Caco-2 (cell line): ENCODE measurements around the gene EVA1A. TPM values are rescaled to one million over a fixed set of nuclear protein-coding genes. Genes with fewer than 3 reads are reported as not detected.

ENCODE experiments used
- BruUV-seq: library from RNA; stranded (reverse); fragments of 400-500 nt; replicated peaks from 2 replicates; lab custom pipeline; 2021; lab: Mats Ljungman, UMichigan
- CTCF ChIA-PET: fragments of 300-600 bp; sonication (Branson Sonifier 250); formaldehyde crosslinking; loops from one replicate; lab custom pipeline; 2022; ENCODE audit warnings: antibody characterized with exemption; lab: Charles Lee
- POLR2A ChIA-PET: fragments of 300-600 bp; sonication (Branson Sonifier 250); formaldehyde crosslinking; loops from one replicate; lab custom pipeline; 2022; ENCODE audit warnings: antibody characterized with exemption; lab: Charles Lee
- DNase-seq, 2 experiments: peaks; one replicate each; pipeline versions ENCODE4 v3.0.0 to v3.0.0-alpha.2; 2020 to 2022
- H3K27me3 ChIP-seq: replicated peaks from 2 replicates; pipeline ENCODE4 v1.6.0; 2011; ENCODE audit warnings: low read length; ENCODE audit not compliant: control insufficient read depth, insufficient read depth
- H3K36me3 ChIP-seq: 2 replicates; pipeline ENCODE4 v1.5.1; 2011; ENCODE audit warnings: low read length; ENCODE audit not compliant: control insufficient read depth, insufficient read depth
- H3K4me1 ChIP-seq: fragments of 250-450 bp; sonication (Bioruptor Pico); 2 replicates; pipeline ENCODE4 v1.5.1; 2020; ENCODE audit warnings: mild to moderate bottlenecking
- H3K4me3 ChIP-seq: 2 replicates; pipeline ENCODE4 v1.5.1; 2011; ENCODE audit warnings: low read depth, mild to moderate bottlenecking, control low read depth, low read length
- H3K9me3 ChIP-seq: fragments of 250-450 bp; sonication (Bioruptor Pico); 2 replicates; pipeline ENCODE4 v1.5.1; 2020; ENCODE audit warnings: mild to moderate bottlenecking, moderate library complexity
- H3K27ac Mint-ChIP-seq: one replicate; pipeline ENCODE4 v1.8.0; 2022; ENCODE audit warnings: mixed read lengths; ENCODE audit not compliant: unreplicated experiment
- H3K27me3 Mint-ChIP-seq: one replicate; pipeline ENCODE4 v1.8.0; 2022; ENCODE audit warnings: mixed read lengths; ENCODE audit not compliant: insufficient read depth, unreplicated experiment
- H3K36me3 Mint-ChIP-seq: one replicate; pipeline ENCODE4 v1.8.0; 2022; ENCODE audit warnings: mild to moderate bottlenecking, mixed read lengths; ENCODE audit not compliant: insufficient read depth, unreplicated experiment
- H3K4me1 Mint-ChIP-seq: one replicate; pipeline ENCODE4 v1.8.0; 2022; ENCODE audit warnings: low read depth, mixed read lengths; ENCODE audit not compliant: unreplicated experiment
- H3K4me3 Mint-ChIP-seq: one replicate; pipeline ENCODE4 v1.8.0; 2022; ENCODE audit warnings: mild to moderate bottlenecking, moderate library complexity, mixed read lengths; ENCODE audit not compliant: unreplicated experiment
- H3K9me3 Mint-ChIP-seq: one replicate; pipeline ENCODE4 v1.8.0; 2022; ENCODE audit warnings: mixed read lengths; ENCODE audit not compliant: unreplicated experiment
- intact Hi-C: fragments of 100-400 bp; cut with micrococcal nuclease; formaldehyde crosslinking; loops from one replicate; pipeline ENCODE4 v1.10.0; 2022; ENCODE audit not compliant: unreplicated experiment
- total RNA-seq: library from RNA; stranded (reverse); gene quantifications from 2 replicates; pipeline ENCODE4 v1.2.3, GENCODE V29; 2022
- TF ChIP-seq, protein P1 (sequence below), 2 experiments: fragments of 200-600 bp in 1 of 2; IDR thresholded peaks; 1 replicate in 1 of 2; 2 replicates in 1 of 2; pipeline versions ENCODE4 v1.5.1 to v1.8.0; 2011 to 2022; ENCODE audit warnings: antibody characterized with exemption in 1 of 2, control low read depth in 1 of 2, inconsistent platforms in 1 of 2, low read depth in 1 of 2, low read length in 1 of 2, mild to moderate bottlenecking in 1 of 2, moderate library complexity in 1 of 2; ENCODE audit not compliant: insufficient read depth in 1 of 2, severe bottlenecking in 1 of 2, unreplicated experiment in 1 of 2

Gene EVA1A
- total RNA-seq, 1 experiment from 2014 or later: 0.25 TPM

DNA sequence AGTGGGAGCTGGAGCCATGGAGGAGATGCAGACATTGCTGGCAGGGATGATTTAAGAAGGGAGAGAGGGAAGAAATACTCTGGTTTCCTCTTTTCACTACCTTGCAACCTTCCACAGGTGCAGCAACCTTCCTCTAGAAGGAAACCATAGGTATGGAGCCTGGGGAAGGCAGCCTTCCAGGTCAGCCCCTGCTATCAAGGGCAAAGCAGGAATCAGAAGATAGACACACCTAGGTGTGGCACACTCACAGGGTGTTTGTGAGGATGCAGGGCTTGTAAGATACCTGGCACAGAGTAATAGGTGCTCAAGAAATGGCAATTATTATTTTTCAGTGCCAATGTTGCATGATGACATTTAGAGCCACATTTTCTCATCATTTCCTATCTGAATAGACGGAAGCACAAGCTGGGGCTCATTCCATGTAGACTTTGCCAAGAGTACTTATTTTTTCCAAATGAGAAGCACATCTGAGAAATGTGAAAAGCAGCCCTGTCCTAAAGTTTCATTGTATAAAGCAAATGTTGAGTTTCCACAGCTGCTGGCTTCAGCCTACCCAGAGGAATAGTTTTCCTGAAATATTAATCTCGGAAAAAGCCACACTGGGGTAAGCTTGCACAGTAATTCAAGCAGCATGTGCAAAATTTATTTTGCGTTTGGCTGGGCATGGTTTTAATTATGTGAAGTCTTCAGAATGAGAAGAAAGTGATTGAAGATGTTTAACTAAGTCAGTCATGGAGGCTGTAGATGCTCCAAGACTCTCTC, 20.6 kb downstream of the EVA1A start:
- Mint-ChIP-seq H3K36me3 (no peaks in the 10 kb centered on the region), H3K27me3 (peaks cover 6% of the 10 kb centered on the region), H3K27ac (no peak overlapping the region), H3K4me1 (no peaks in the 10 kb centered on the region), H3K9me3 (peaks cover 21% of the 10 kb centered on the region), H3K4me3 (no peak overlapping the region)
- H3K27me3 ChIP-seq: no peaks in the 10 kb centered on the region
- H3K4me1 ChIP-seq: no peaks in the 10 kb centered on the region
- no peaks in the 10 kb centered on the region for H3K36me3 ChIP-seq
- ChIA-PET POLR2A (no interaction called here), CTCF (no interaction called here)
- no peaks in the 10 kb centered on the region for H3K9me3 ChIP-seq
- no peak for DNase-seq
- TF ChIP-seq, protein P1, sequence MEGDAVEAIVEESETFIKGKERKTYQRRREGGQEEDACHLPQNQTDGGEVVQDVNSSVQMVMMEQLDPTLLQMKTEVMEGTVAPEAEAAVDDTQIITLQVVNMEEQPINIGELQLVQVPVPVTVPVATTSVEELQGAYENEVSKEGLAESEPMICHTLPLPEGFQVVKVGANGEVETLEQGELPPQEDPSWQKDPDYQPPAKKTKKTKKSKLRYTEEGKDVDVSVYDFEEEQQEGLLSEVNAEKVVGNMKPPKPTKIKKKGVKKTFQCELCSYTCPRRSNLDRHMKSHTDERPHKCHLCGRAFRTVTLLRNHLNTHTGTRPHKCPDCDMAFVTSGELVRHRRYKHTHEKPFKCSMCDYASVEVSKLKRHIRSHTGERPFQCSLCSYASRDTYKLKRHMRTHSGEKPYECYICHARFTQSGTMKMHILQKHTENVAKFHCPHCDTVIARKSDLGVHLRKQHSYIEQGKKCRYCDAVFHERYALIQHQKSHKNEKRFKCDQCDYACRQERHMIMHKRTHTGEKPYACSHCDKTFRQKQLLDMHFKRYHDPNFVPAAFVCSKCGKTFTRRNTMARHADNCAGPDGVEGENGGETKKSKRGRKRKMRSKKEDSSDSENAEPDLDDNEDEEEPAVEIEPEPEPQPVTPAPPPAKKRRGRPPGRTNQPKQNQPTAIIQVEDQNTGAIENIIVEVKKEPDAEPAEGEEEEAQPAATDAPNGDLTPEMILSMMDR (IDR thresholded peaks at IDR 0.05; ENCODE audit: insufficient read depth in 1 of 2, low read depth in 1 of 2, low read length in 1 of 2, severe bottlenecking in 1 of 2, unreplicated experiment in 1 of 2): no peak
- intact Hi-C loops: no loop called here
- BruUV-seq: no TSS peak
- H3K4me3 ChIP-seq: no peak overlapping the region

DNA sequence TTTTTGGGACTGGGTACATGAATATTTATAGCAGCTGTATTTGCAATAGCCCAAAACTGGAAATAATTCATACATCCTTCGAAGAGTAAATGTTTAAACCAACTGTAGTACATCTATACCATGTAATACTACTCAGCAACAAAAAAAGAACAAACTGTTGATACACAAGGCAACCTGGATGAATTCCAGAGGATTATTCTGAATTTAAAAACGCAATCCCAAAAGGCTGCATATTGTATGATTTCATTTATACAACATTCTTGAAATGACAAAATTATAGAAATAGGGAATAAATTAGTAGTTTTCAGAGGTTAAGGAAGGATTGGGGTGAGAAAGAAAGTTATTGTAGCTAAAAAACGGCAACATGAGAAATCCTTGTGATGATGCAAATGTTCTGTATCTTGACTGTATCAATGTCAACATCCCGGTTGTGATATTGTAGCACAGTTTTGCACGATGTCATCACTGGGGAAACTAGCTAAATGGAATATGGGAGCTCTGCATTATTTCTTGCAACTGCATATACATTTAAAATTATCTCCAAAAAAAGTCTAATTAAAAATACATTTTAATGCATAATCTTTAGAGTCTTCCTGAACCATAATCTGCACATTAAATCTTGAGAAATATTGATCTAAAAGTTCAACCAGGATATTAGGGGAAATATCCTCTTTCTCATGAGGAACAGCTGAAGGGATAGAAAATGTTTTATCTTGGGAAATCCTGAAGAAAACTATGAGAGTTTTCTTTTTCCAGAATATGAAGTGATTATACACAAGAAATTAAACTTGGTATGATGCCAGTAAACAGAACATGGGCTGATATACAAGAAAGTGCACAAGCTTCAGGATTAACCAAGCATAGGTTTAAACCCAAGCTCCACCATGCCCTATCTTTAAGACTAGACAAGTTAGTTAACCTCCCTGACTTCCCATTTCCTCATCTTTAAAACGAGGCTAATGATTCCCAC, 21.9 kb downstream of the EVA1A start:
- ChIA-PET POLR2A (no interaction called here), CTCF (no interaction called here)
- Mint-ChIP-seq H3K4me3 (no peak overlapping the region), H3K9me3 (peaks cover 21% of the 10 kb centered on the region), H3K4me1 (no peaks in the 10 kb centered on the region), H3K27me3 (peaks cover 6% of the 10 kb centered on the region), H3K27ac (no peak overlapping the region), H3K36me3 (no peaks in the 10 kb centered on the region)
- H3K27me3 ChIP-seq: no peaks in the 10 kb centered on the region
- no peaks in the 10 kb centered on the region for H3K4me1 ChIP-seq
- H3K36me3 ChIP-seq: no peaks in the 10 kb centered on the region
- BruUV-seq: no TSS peak
- no peaks in the 10 kb centered on the region for H3K9me3 ChIP-seq
- TF ChIP-seq, protein P1 (IDR thresholded peaks at IDR 0.05; ENCODE audit: insufficient read depth in 1 of 2, low read depth in 1 of 2, low read length in 1 of 2, severe bottlenecking in 1 of 2, unreplicated experiment in 1 of 2): no peak
- DNase-seq: no peak
- intact Hi-C loops: no loop called here
- no peak overlapping the region for H3K4me3 ChIP-seq

DNA sequence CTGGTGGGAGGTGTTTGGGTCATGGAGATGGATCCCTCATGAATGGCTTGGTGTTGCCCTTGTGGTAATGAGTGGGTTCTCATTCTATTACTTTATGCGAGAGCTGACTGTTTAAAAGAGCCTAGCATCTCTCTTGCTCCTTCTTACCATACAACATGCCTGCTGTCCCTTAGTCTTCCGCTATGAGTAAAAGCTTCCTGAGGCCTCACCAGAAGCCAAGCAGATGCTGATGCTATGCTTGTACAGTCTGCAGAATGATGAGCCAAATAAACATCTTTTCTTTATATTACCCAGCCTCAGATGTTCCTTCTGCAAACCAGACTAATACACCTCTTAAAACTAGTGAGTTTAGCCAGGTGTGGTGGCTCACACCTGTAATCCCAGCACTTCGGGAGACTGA, 23.1 kb downstream of the EVA1A start:
- CTCF ChIA-PET: no interaction called here
- Histone ChIP-seq H3K27me3 (no peaks in the 10 kb centered on the region), H3K4me3 (no peak overlapping the region), H3K4me1 (no peaks in the 10 kb centered on the region), H3K9me3 (no peaks in the 10 kb centered on the region), H3K36me3 (no peaks in the 10 kb centered on the region)
- Mint-ChIP-seq H3K4me3 (no peak overlapping the region), H3K27me3 (peaks cover 6% of the 10 kb centered on the region), H3K27ac (no peak overlapping the region), H3K4me1 (no peaks in the 10 kb centered on the region), H3K36me3 (no peaks in the 10 kb centered on the region), H3K9me3 (peaks cover 19% of the 10 kb centered on the region)
- no TSS peak for BruUV-seq
- intact Hi-C loops: no loop called here
- TF ChIP-seq, protein P1 (IDR thresholded peaks at IDR 0.05; ENCODE audit: insufficient read depth in 1 of 2, low read depth in 1 of 2, low read length in 1 of 2, severe bottlenecking in 1 of 2, unreplicated experiment in 1 of 2): no peak
- DNase-seq: no peak
- POLR2A ChIA-PET: no interaction called here
